Measurements from ENCODE around the gene PDLIM7.
A peak's percentile ranks its signal among the peaks of the same experiment; 100 is the strongest.

The PDLIM7 gene

GRCh38 chr5:177504086-177505056, 7.0 kb upstream of the PDLIM7 start:
- no peak for DNase-seq

DNA sequence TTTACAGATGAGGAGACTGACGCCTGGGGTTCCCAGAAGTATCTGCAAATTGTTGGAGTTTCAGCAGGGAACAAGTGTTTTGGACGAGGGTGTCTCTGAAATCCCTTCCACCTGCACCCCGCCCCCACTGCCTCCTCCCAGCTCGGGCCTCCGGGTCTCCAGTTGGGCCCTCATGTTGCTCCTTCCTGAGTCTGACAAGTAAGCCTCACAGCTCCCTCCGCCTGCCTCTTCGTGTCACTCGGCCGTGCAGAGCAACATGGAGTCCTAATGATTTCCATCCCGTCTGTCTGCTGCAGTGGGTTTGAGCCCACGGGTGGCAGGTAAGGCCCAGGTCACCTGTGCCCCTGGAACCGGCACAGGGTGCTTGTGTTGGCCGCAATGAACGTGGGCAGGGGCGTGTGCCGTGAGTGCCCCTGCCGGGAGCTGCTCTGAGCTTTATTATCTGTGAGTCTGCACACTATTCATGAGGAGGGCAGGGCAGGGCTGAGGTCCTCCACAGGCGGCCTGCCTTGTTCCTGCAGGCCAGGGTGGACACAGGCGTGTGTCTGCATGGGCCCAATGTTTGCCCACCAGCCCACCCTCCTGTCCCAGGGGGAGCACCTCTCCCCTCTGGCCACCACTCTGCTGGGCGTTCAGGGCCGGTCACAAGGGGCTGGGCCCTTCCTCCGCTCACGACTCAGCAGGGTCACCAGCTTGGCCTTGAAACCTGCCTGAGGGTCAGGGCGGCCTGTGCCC, 6.1 kb upstream of the PDLIM7 start:
- no peak for DNase-seq

DNA sequence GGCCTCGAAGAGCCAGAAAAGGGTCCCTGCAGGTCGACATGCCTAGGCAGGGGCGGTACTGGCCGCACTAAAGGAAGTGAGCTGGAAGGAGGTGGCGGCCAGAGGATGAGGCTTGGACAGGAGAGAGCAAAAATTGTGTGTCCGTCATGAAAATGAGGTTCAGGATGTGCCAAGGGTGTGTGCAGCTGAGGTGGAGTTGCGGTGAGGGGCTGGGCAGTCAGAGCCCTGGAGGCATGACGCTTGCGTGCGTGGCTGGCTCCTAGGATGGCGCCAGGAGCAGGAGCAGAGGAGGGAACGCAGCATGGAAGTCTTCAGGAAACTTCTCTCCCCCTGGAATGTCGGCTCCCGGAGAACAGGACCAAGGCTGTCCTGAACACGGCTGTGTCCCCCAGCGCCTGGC, 5.5 kb upstream of the PDLIM7 start:
- DNase-seq: no peak

- no peak for DNase-seq
Measured at GRCh38 chr5:177501874-177502678, 4.7 kb upstream of the PDLIM7 start.

DNA sequence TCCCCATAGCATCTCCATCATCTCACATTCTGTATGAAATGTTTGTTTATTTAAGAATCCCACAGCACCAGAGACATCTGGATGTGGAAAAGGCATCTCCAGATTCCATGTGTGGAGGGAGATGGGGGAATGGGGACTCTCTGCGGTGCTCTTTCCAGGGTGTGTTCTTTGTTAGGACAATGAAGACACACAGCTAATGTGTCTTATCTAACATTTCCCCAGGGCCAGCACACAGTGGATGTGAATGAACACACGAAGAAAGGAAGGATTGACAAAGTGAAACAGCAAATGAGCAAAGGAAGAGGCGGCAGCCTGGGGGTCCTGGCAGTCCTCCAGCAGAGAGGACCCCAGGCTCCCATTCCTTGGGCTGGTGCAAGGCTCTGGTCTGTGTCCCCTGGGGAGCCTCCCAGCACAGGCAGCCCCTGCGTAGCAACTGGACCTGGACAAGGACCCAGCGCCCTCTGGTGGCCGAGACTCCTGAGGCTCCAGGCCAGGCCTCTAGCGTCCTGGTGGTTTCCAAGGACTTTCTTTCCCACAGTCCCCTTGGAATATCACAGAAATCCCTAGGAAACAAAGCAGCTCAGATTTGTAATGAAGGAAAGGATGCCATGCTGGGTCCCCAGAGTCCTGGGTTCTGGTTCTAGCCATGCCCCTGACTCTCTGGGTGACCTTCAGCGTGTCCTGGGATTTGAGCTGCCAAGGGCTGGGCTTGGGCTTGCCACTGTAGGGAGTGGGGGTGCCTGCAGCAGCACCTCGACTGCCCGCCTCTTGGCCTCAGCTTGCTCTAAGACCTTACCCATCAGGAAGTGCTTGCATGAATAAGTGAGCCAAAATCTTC, 3.5 kb upstream of the PDLIM7 start:
- peak; percentile 96 for DNase-seq

DNA sequence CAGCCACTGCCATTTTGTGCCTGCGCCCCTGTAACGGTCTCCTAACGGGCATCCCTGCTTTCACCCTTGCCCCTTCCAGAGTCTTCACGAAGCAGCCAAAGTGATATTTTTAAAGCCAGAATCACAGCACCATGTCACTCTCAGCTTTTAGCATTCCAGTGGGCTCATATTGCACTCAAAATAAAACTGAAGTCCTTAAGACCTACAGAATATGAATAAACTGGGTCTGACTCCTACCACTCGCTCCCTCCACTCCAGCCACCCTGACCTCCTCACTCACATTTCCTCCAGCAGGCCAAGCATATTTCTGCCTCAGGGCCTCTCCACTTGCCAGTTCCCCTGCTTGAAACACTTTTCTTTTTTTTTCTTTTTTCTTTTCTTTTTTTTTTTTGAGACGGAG, 2.4 kb upstream of the PDLIM7 start:
- no peak for DNase-seq

DNA sequence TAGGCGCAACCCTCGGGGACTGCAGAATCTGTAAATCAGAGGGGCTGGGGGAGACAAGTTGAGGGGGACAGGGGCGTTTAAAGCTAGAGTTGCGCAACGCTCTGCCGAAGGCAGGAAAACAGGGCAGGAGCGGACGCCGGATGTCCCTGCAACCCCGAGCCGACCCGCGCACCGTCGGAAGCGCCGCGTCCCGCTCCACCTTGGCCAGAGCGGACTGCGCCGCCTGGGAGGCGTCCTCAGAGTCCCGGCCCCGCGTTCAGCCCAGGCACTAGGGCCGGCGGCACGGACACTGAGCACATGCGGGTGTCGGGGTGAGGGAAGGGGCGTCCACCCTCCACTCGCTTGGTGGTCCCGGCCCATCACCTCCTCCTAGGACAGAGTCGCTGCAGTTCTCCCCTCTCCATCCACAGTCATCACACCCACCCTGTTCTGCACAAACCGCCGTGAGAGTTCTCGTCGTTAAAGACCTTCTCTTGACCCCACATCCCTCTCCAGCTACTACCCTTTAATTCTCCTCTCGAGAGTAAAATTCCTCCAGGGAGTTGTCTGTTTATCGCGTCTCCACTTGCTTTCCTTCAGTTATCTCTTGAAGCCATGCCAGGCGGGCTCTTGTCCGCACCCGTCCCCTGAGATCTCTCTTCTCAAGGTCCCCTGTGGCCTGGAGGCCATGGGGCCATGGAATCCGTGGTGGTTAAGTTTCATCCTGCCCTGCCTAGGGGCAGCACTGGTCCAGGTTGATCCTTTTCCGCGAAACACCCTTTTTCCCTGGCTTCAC, 796 bp upstream of the PDLIM7 start:
- peak; percentile 52 for DNase-seq

DNA sequence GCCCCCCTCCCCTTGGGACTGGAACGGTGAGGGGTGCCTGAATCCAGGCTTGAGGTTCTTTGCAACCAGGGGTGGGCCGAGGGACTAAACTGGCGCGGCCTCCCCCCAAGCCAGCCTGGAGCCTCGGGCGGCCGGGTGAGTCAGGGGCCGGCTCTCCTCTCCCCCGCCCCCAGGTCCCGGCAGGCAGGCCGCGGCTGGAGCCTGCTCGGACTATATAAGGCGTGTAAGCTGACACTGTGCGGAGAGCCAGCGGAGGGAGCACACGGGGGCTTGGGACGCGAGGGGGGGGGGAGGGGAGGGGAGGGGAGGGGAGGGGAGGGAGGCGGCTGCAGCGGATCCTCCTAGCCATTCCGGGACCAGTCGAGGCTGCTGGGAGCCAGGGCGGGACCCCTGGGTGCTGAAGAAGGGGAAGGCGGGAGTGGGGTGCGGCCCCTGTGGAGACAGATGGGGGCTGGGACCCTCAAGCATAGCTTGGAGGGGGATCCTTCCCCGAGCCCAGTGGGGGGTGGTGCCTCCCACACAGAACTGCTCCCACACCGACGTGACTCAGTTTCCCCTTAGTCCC, 595 bp downstream of the PDLIM7 start:
- DNase-seq: peak; percentile 93

GRCh38 chr5:177496070-177496726, 1.2 kb downstream of the PDLIM7 start:
- peak; percentile 55 for DNase-seq

DNA sequence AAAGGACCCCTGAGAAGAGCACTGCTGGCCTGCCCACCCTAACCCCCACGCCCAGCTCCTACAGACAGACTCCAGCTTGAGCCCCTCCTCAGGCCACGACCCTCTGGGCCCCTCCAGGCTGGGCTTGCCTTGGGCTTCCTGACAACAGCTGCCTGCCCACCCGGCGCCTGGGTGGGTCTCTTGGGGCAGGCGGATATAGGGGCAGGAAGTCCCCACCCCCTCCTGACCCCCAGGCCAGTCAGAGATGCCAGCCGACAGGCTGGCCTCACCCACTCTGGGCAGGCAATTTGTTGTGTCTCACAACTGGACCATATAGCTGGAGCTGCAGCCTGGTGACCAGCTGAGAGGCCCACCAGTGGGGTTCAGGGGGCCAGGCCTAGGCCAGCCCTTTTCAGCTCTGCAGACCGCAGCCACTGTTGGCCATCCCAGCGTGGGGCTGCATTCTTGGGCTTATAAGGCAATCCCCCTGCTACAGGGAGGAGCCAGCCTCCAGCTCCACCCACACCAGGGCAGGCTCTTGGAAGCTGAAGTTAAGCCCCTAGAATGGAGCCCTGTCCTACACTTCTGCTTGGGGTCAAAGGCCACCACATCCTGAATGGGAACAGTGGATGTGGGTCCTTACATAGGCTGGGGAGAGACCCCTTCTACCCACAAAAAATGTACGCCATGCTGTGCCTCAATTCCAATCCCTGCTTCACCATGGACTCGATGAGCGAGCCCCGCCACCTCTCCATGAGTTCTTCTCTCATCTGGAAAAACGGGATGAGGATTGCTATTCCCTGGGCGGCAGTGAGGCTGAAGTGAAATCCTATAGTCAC, 2.0 kb downstream of the PDLIM7 start:
- DNase-seq: peak; percentile 87

DNA sequence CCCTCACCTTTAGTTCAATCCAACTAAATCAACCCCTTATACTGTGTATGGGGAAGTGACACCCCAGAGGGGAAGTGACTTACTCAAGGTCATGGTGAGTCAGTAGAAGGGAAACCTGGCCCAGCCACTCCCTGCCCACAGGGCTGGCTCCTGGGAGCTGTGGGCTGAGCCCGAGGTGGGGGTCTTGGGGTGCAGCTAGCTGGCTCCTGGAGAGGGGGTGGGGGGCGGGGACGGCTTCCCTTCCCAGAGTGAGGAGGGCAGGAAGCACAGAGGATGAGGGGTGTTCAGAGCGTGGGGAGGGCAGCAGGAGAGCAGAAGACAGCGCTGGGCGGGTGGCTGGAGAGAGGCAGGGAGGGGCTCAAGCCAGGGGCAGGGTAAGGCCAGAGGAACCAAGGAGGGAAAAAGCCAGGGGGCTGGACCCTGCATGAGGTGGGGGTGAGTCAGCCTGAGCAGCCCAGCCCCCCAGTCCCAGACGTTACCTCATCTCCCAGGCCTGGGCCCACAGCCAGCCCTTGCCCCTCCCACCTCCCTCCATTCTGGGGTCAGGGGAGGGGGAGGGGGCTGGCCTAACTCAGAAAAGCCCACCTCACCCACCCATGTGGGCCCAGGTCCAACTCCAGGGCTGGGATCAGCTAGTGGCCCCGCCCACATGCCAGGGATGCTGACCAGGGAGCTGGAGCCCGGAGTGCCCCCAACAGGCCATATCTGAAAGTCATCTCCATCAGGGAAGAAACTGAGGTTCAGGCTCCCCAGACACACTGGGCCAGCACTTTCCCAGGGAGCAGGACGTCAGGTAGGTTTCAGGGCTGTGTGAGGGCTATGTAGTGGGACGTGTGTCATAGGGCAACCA, 2.8 kb downstream of the PDLIM7 start:
- peak; percentile 82 for DNase-seq

GRCh38 chr5:177493795-177494345, 3.5 kb downstream of the PDLIM7 start:
- DNase-seq: peak; percentile 1

GRCh38 chr5:177492841-177493240, 4.6 kb downstream of the PDLIM7 start:
- no peak for DNase-seq

DNA sequence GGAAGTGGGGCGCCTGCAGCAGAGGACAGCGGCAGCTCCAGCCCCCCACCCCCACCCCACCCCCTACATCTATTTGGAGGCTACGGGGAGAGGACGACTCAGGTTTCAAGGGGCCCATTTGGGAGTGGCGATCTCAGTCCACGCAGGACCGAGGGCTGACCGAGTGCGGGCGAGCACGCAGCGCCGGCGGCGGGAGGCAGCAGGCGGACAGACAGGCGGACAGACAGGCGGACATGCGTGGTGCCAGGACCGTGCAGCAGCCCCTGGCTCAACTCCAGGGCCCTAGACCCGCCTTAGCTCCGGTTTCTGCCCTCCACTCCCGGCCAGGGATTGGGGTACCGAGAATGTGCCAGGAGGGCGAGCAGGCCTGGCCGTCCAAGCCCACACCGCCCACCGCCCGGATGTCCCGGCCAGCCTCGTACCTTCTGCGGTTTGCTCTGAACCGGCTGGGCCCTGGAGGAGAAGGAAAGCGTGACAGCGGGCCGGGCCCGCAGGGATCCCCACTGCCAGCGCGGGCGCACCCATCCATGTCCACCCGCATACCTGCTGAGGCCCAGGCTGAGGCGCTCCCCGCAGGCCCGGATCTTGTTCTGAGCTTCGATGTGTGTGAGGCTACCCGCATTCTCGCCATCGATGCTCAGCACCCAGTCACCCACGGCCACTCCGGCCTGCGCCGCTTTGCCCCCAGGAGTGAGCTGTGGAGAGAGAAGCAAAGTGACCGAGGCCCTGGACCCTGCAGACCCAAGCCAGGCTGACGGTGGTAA, 5.2 kb downstream of the PDLIM7 start:
- DNase-seq: no peak

DNA sequence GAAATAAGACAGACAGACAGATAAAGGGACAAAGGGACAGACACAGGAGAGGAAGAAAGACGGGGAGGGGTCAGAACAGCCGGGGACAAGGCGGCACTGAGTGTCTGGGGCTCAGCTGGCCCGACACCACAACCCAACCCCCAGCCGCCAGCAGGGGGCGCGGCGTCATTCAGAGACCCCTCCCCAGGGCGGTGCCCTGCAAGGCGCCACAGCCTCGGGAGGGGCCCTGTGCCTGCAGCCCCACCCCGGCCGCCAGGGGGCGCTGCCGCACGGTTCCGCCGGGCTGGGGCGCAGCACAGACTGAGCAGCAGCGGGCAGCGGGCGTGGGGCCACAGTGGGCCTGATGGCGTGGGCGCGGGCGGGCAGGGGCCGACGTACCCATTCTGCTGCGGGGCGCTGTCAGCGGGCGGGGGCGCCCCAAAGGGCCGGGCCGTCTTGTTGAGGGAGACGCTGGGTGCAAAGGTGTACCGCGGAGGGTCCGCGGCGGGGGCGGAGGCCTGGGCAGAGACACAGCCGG, 5.9 kb downstream of the PDLIM7 start:
- peak; percentile 83 for DNase-seq

DNA sequence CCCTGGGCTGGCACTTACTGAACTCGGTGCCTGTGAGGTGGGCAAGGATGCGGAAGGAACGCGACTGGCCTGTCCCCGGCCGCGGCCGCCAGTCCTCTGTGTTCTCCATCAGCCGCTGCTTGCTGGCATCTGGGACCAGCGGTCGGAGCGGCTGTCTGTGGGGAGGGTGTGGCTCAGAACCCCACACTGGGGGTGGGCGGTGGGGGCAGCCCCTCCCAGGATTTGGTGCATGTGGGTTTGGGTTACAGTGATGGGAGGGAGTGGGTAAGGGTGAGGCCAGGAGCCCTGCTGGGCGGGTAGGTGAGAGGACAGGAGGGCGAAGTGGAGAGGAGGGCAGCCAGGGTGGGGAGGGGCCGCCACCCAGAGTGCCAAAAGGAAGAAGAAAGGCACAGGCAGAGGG, 6.4 kb downstream of the PDLIM7 start:
- DNase-seq: peak; percentile 50
